NCI-H2227 (cell line): ENCODE data around the gene MBLAC1.

ENCODE experiments used
- DNase-seq: peaks from one replicate; lab custom pipeline; 2025; ENCODE audit not compliant: unreplicated experiment; lab: John Stamatoyannopoulos, UW

Gene MBLAC1

GRCh38 chr7:100170101-100170897 is 43.5 kb downstream of the MBLAC1 start:
- DNase-seq = no peak

- peak; percentile 32 for DNase-seq
Measured at GRCh38 chr7:100171087-100171681, 44.4 kb downstream of the MBLAC1 start.

- DNase-seq = no peak
Measured at GRCh38 chr7:100171840-100172239, 45.1 kb downstream of the MBLAC1 start.

- DNase-seq = no peak
Measured at GRCh38 chr7:100173806-100174495, 47.2 kb downstream of the MBLAC1 start.

- no peak for DNase-seq
Measured at GRCh38 chr7:100174582-100174981, 47.8 kb downstream of the MBLAC1 start.

- no peak for DNase-seq
Measured at GRCh38 chr7:100175296-100175935, 48.6 kb downstream of the MBLAC1 start.

GRCh38 chr7:100176096-100177044 is 49.6 kb downstream of the MBLAC1 start:
- no peak for DNase-seq

GRCh38 chr7:100177045-100178001 is 50.6 kb downstream of the MBLAC1 start, which contains the start of the genes GPC2 and STAG3:
TSS of gene GPC2 (minus strand) at chr7:100177381. CDS start at chr7:100177199, 182 bp downstream.
TSS of gene STAG3 (plus strand) at chr7:100177918. CDS start at chr7:100180557, 2,639 bp downstream.
- peak; percentile 98 for DNase-seq
